ENCODE measurements around the gene SLC30A3.

Gene SLC30A3

DNA sequence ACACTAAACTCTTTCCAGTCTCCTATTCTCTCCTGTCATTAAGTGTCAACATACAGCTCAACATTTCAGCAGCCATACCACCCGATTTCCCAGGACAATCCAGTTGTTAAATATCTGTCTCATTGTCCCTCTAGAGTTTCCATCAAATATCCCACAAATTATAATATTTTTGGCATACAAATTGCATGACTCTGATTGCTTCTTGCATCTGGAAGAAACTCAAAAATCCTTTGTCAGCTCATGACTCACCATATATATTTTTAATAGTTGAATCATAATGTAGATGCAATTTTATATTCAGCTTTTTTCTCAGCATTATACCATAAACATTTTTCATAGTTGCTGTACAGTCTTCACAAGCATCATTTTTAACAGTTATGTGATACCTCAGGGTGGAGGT lies 7.2 kb downstream of the SLC30A3 start:
- DNase-seq: no peak

GRCh38 chr2:27255187-27255586 lies 7.7 kb downstream of the SLC30A3 start:
- no peak for DNase-seq

GRCh38 chr2:27251766-27252165 lies 11.1 kb downstream of the SLC30A3 start:
- DNase-seq: no peak

DNA sequence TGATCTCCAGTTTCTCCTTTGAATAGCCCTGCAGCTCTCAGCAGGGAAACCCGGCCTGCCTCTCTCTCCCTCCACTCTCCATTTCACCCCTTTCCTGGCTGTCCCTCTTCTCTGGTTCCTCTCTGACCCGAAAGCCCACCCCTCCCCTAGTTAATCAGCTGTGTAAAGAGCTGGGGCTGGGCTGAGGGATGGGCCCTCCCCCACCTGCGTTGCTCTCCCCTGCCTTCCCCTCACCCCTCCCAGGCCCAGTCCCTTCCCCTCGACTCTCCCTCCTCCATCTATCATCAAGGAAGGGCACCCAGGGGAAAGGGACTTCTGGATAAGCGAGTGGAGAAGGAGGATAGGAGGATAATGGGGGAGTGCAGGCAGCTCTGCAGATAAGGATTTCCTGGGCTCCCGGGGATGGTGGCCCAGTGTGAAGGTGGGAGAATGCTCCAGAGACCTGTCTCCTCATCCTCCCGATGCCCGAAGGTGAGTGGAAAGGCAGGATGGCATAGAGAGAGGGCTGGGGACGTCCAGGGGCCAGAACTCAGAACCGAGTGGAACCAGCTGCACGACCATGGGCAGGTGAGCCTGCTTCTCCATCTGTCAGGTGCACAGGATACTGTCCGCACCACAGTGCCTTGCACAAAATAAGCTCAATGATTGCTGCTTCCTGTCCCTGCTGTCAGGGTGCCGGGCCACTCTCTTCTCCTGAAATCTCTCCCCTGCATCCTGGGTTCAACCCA lies 12.0 kb downstream of the SLC30A3 start:
- DNase-seq: no peak

DNA sequence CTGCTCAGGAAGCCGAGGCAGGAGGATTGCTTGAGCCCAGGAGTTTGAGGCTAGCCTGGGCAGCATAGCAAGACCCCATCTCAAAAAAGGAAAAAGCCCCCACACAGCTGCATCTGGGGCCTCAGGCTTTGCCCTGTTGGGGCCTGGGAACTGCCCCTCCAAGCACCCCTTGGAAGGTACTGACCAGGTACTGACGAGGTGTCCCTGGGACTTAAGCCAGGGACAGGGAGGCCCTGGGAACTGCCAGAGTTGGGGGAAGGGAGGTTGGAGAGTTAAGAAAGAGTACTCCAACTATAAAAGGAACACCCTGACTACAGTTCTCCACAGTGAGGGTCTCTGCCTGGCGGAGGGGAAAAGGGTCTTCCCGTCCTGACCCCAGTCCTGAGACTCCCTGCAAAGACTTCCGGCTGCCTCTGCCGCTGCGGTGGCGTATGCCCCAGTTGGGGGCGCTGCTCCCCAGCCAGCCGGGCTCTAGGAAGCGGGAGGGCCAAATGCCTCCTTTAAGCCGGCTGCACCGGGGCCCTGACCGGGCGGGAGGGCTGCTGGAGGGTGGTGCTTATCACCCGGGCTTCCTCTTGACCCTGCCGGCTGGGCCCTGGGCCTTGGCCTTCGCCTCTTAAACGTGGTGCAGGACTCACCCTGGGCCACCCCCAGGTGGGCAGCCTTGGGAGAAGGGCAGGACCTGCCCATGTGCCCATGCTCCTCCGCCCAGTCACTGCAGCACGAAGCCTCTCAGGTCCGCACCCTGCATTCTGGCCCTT lies 12.8 kb downstream of the SLC30A3 start:
- DNase-seq: peak; percentile 64

DNA sequence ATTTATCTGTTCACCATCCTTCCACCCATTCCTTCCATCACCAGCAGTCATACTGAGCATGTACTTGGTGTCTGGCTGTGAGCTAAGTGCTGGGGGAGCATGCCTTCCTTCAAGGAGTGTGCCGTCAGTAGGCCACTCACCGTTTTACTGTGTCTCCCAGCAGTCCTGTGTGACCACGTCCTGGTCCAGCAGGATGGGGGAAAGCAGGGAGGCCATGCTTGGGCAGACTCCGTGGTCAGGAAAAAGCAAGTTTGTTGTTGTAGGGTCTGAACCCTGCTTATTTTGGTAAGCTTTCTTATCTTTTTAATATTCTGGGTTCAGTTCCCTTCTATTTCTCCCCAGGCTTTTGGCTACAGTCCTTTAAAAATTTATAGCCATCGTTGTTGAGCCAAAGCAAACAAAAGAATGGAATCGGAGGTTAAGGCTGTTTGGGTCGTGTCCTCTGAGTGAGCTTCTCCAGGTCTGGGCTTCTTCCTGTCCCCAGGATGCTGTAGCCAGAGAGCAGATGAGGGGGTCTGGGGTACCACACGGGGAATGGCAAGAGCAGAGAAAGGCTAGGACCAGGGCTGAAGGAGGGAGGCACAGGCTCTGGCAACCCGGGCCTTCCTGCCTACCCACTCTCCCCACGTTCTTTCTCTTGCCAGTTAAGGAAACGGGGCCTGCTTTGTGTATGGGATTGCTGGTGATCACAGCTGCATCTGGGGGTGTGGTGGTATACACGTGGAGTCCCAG lies 13.5 kb downstream of the SLC30A3 start:
- DNase-seq: no peak

DNA sequence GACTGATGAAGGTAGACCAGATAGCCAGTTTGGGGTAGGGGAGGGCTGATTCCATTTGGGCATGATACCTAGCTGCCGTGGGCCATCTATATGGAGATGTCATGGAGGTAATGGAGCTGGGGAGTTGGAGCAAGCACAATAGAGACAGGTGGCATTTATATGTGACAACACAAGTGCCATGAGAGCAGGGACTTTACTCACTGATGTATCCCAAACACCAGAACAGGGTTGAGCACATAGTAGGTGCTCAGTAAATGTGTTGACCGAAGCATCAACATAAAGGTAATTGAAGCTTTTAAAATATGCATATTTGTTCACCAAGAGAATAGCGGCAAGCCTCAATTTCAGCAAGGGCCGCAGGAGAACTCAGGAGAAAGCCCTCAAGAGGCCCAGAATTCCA lies 15.0 kb downstream of the SLC30A3 start:
- no peak for DNase-seq

GRCh38 chr2:27245626-27246025 lies 17.2 kb downstream of the SLC30A3 start:
- no peak for DNase-seq

DNA sequence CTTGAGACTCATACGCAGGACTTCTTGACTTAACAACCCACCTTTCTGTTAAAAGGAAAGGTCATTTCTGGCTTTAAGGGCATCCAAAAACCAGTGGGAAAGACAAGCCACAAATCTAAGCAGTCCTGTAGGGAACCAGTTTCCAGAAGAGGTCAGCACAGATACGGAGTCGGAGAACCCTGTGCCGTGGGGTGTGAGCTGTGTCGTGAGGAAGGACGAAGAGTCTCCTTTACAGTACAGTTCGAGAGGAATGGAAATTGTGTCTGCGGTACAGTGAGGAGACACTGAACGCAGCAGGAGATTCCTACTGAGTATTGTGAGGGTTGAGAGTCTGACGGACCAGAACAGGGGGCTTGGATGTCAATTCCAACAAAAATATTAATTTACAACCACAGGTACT lies 17.7 kb downstream of the SLC30A3 start:
- DNase-seq: no peak

DNA sequence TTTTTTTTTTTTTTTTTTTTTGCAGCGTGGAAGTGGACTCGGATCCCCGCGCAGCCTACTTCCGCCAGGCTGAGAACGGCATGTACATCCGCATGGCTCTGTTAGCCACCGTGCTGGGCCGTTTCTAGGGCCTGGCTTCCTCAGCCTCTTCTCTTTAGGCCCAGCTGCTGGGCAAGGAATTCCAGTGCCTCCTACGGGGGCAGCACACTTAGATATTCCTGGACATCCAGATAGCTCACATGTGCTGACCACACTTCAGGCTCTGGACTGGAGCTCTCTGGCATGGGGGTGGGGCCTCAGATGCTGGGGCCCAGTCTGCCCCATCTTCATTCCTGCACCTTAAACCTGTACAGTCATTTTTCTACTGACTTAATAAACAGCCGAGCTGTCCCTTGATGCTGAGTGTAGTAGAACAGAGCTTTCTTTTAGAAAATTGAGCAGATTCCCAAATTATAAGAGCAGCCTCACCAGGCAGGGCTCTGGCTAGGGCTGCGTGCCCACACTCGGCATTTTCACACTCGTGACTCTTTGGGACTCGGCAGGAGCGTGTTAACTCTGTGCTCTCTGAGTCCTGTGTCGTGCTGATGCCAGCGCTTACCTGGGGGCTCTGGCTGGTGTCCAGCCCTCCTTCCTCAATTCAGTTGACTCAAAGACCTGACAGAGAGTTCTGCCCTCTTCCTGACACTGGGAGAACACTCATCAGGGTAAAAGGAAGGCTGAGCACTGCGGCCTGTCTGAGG lies 19.3 kb downstream of the SLC30A3 start:
- no peak for DNase-seq

DNA sequence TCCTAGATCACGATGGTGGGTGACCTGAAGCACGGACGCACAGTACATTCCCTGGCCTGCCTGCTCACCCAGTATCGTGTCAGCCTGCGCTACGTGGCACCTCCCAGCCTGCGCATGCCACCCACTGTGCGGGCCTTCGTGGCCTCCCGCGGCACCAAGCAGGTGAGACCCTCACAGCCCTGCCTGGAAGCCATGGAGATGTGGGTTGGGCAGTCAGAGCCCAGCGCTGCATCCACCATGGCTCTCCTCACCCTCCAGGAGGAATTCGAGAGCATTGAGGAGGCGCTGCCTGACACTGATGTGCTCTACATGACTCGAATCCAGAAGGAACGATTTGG lies 20.3 kb downstream of the SLC30A3 start:
- DNase-seq: no peak

- no peak for DNase-seq
Measured at GRCh38 chr2:27241761-27242613, 20.9 kb downstream of the SLC30A3 start.

DNA sequence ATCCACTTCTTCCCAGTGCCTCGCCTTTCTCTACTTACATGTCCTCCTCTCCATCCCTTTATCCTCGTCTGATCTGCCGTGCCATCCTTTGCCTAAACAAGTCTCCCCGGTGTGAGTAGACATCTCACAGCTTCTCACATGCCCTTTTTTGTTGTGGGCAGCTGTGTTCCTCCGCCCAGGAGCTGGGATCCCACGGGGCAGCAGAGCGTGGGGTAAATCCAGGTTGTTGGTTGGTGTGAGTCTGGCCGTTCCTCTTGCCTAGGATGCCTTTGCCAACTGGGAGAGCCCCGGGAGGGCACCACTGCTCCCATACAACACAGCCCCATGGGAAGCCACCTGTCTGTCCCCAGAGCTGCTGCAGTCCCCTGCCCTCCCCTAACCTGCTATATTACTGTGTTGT lies 22.4 kb downstream of the SLC30A3 start:
- no peak for DNase-seq

DNA sequence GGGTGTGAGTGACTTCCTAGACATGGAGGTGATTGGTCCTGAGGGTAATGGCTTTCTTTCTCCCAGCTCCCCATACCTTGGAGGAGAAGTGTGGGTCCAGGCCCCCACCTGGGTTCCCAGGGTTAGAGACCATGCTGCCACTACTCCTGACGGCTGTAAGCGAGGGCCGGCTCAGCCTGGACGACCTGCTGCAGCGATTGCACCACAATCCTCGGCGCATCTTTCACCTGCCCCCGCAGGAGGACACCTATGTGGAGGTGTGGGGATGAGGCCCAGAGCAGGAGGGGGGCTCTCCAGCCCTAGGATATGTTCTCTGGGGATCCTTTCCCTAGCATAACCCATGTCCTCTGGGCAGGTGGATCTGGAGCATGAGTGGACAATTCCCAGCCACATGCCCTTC lies 23.9 kb downstream of the SLC30A3 start:
- no peak for DNase-seq

GRCh38 chr2:27237341-27237945 lies 25.4 kb downstream of the SLC30A3 start:
- no peak for DNase-seq

GRCh38 chr2:27236626-27237025 lies 26.2 kb downstream of the SLC30A3 start:
- DNase-seq: no peak

- DNase-seq: no peak
Measured at GRCh38 chr2:27236136-27236535, 26.7 kb downstream of the SLC30A3 start.

DNA sequence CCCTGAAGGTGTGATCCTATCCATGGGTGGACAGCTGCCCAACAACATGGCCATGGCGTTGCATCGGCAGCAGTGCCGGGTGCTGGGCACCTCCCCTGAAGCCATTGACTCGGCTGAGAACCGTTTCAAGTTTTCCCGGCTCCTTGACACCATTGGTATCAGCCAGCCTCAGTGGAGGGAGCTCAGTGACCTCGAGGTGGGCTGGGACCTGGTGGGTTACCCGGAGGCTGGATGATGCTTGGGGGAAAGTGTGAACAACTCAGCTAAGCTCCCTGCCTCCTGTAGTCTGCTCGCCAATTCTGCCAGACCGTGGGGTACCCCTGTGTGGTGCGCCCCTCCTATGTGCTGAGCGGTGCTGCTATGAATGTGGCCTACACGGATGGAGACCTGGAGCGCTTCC lies 29.5 kb downstream of the SLC30A3 start:
- no peak for DNase-seq

DNA sequence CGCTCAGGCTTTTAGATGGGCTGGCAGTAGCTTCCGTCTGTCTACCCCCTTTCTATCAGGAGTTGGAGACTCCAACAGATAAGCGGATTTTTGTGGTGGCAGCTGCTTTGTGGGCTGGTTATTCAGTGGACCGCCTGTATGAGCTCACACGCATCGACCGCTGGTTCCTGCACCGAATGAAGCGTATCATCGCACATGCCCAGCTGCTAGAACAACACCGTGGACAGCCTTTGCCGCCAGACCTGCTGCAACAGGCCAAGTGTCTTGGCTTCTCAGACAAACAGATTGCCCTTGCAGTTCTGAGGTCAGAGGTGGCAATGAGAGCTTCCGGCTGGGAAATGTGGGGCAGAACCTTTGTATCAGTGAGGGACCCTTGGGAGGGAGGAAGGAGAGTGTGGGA lies 30.9 kb downstream of the SLC30A3 start:
- no peak for DNase-seq

DNA sequence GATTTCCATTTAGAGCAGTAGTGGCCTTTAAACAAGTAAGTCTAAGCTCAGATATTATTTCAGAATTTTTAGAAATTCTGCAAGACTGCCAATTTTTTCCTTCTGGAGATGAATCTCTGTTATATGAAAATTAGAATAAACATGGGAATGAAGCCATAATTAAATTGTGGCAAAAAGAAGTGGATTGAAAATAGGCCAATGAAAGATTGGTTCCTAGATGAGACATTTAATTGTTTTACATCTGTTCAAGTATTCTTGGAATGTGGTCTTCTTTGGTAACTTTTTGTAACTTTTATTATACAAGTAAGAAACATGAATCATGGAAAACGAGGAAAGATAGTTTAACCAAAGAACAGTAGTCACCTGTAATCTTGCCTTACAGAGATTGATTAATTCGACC lies 35.3 kb downstream of the SLC30A3 start:
- no peak for DNase-seq

DNA sequence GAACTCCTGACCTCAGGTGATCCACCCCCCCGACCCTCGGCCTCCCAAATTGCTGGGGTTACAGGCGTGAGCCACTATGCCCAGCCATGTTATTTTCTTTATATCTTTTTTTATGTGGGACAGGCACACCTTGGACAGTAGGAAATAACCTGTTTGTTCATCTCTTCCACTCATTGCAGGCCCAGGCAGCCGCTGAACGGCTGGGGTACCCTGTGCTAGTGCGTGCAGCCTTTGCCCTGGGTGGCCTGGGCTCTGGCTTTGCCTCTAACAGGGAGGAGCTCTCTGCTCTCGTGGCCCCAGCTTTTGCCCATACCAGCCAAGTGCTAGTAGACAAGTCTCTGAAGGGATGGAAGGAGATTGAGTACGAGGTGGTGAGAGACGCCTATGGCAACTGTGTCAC lies 37.3 kb downstream of the SLC30A3 start:
- DNase-seq: no peak

DNA sequence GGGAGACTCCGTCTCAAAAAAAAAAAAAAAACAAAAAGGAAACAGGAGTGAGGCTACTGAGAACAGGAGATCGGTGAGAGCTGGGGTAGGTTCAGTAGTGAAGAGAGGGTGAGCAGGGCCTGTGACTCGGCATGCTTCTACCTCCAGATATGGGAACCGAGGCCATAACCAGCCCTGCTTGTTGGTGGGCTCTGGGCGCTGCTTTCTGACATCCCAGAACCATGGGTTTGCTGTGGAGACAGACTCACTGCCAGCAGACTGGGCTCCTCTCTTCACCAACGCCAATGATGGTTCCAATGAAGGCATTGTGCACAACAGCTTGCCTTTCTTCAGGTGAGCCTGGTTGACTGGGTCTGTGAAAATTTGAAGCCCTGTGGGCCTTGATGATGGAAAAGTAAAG lies 39.4 kb downstream of the SLC30A3 start:
- DNase-seq: no peak
